CD4-positive, alpha-beta T cell treated with Interleukin-6 at 100 ng/mL for 8 hours (primary cell): Measurements from ENCODE around the gene SERAC1.

Experiments used
- DNase-seq: peaks from one replicate; pipeline ENCODE4 v3.0.0-alpha.2; 2020; ENCODE audit warnings: mixed read lengths, low spot score

SERAC1 gene

DNA sequence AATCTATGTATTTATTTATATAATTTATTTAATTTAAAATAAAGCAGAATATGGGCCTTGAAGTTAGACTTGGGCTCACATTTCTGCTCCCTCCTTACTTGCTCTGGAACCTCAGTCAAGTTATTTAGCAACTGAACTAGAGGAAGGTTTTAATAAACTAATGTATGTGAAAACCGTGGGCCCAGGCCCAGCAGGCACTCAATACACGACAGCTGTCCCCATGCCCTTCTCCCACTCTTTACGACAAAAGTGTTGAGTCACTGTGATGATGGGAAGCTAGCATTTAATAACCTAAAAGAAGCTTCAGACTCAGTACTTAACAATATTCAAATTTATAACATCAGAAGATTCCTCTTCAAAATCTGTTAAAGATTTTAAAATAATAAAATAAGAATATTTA, 46.7 kb downstream of the SERAC1 start:
- DNase-seq = no peak

DNA sequence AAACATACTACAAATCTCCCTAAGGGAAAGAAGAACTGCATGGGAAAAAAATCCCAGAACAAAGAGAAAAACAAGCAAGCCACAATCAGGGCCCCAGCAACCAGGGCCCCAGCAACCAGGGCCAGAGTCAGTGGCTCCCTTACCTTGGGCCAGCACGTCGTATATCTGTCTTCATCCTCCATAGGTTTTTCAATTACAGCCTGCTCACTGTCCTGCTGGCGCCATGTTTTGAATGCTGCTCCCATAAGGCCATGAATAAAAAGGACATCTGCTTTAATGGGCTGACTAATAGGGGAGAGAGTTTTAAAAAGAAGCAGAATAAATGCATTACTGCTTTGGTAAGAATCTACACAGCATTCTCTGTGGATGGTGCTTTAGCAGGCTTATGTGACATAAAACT, 49.2 kb downstream of the SERAC1 start:
- DNase-seq = no peak

DNA sequence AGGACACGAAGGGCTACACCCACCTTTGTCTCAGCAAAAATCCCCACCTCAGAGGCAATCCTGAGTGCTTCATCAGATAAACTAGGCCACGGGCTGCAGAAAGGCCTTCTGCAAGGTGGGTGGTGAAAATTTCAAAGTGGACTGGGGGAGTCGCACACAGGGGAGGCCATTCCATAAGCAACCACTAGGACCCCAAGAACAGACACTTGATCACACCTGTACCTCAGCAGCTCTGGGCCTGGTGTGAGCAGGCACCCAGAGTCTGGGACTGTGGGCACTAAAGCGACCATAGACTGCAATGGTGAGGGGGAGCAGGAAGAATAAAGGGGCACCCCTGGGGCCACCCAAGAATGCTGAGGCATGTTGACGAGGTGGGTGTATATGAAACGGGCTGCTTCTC, 52.6 kb downstream of the SERAC1 start:
- DNase-seq = no peak

DNA sequence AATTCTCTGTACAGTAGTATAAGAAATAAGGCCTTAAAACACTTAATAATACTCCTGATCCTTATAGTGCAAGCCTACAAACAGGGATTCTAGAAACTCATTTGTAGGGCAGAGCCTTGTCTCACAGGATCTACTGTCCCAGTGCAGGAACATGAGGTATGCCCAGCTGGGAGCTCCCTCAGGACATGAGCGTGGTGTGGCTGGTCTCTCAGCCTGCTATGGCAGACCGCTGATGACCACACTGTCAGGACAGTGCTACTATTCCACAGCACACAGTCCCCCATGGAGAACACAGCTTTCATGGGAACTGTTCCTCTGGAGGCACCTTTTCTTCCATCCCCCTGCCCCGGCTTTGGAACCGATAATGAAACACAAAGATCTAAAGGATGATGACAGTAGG, 53.0 kb downstream of the SERAC1 start:
- DNase-seq = no peak

DNA sequence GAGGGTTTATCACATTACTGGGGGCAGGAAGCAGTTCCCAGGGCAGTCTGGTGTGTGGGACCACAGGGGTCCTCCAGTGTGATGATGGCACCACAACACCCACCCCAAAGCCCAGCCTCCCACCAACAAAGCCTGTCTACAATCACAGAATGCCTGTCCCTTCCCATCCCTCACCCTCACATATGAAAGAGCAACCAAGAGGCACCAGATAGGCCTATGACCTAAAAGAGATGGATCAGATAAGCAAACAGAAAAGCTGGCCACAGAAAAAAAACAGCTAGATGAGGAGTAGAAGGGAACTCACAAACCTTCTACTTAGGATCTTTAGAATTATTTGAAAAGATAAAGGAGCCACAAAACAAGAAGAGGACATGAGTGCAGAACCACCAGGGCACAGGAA, 54.3 kb downstream of the SERAC1 start:
- no peak for DNase-seq

DNA sequence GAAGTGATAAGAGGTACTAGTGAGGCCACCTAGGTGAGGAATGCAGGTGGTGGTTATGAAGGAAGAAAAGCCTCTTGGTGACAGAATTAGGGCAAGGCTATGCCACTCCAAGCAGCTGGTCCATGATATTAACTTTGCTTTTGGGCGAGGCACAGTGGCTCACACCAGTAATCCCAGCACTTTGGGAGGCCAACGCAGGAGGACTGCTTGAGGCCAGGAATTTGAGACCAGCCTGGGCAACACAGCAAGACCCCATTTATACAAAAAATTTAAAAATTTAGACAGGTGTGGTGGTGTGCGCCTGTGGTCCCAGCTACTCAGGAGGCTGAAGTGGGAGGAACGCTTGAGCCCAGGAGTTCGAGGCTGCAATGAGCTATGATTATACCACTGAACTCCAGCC, 56.1 kb downstream of the SERAC1 start:
- DNase-seq = no peak

DNA sequence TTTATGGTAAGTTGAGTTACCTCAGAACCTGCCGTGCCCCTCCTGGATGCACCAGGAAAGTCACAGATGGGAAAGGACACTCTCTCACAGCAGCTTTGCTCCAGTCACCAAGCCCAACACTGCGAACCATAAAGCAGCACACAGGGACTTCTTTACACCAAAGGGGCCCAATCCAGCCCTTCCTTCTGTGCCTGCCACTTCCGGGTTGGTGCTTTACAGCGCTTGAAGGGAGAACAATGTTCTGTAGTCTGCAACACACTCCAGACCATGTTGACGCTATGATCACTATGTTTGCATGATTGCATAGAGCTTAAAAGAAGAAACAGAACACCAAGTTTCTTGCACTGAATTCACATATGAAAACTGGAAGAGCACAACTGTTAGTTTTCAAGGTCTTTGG, 57.1 kb downstream of the SERAC1 start:
- DNase-seq = no peak

DNA sequence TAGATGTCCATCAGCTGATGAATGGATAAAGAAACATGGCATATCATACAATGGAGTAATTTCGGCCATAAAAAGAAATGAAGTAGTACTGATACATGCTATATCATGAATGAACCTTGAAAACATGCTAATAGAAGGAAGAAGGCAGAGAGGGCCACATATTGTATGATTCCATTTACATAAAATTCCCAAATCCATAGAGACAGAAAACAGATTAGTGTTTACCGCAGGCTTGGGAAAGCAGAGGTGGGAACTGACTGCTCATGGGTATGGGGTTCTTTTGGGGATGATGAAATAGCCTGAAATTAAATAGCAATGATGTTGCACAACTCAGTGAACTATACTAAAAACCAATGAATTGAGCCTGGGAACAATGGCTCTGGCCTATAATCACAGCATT, 58.3 kb downstream of the SERAC1 start:
- DNase-seq = no peak

DNA sequence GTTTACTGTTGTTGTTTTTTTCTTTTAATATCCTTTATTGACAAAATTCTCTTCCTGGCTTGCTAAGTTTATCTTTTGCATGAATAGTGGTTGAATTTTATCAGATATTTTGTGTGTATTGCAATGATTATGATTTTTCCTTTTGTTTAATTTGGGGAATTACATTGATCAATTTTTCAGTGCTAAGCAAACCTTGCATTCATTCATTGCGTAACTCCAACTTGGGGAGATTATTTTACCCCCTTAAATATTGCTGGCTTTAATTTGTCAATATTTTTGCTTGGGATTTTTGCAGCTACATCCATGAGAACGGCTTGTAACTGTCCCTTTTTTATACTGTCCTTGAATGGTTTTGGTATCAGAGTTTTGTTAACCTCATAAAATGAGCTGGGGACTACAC, 63.4 kb downstream of the SERAC1 start:
- no peak for DNase-seq

DNA sequence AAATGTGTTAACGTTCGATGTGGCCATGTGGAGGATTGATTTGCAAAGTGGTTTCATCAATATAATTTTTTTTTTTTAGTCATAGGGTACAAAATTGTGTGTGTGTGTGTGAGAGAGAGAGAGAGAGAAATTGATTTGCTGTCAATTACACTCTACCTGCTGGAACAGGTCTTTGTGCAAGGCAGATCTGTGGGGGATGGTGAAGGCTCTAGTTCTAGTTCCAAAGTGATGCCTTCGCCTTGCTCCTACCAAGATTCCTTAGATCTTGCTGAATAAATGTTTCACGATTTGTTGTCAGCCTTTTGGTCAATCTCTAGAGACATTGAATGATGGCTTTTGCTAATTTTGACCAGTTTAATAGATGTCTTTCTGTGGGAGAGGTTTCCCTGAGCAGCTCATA, 64.8 kb downstream of the SERAC1 start:
- DNase-seq = no peak

DNA sequence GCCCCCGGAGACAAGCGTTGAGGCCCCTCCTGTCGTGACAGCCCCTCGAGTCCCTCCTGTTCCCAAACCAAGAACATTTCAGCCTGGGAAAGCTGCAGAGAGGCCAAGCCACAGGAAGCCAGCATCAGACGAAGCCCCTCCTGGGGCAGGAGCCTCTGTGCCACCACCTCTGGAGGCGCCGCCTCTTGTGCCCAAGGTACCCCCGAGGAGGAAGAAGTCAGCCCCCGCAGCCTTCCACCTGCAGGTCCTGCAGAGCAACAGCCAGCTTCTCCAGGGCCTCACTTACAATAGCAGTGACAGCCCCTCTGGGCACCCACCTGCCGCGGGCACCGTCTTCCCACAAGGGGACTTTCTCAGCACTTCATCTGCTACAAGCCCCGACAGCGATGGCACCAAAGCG, 72.4 kb downstream of the SERAC1 start:
- no peak for DNase-seq

DNA sequence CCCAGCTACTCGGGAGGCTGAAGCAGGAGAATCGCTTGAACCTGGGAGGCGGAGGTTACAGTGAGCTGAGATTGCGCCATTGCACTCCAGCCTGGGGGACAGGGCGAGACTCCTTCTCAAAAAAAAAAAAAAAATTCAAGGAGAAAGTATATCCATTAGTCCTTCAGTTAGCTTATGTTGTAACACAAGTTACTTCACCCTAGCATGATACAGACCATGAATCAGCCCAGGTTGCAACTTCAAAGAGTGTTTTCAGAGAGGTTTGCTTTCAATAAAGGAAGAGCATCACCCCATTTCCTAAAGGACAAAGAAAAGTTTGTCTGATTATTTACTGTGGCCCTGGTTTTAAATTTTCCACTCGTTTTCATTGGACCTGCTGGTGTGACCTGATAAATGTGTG, 73.0 kb downstream of the SERAC1 start:
- no peak for DNase-seq

DNA sequence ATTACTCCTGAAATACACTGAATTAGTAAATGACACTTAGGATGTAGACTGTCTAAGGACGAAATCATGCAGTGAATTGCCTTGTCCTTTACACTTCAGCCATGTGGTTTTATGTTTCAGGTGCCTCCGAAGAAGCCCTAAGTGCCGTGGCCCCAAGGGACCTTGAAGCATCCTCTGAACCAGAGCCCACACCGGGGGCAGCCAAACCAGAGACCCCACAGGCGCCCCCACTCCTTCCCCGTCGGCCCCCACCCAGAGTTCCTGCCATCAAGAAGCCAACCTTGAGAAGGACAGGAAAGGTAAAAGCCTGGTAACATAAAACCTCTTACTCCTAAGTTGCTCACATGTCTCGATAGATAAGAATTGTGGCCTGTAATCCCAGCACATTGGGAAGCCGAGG, 75.3 kb downstream of the SERAC1 start:
- DNase-seq = no peak

DNA sequence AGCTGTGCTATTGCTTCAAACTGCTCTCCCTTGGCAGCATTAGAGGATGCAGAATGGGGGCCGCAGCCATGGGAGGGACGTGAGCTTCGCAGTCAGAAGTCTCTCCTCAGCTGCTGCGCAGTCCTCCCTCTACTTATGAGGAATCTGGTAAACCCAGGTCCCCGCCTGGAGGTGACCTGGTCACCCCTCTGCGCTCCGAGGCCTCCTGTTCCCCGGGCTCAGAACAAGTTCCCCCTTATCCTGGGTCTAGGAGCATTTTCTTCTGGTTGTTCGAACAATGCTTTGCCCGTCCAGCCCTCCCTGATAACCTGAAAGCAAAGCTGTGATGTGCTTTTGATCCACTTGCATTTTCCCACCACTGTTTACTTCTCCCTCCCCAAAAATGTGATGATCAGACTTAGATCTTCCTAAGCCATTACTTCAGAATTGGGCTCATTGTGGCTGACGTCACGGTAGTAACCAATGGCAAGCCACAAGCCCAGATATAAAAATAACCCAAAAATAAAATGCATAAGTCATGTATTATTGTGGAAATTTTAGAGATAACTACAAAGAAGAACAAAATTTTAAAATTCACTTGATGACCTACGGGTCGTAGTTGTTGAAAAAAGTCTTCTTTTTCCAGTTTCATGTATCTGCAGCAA, 80.7 kb downstream of the SERAC1 start:
- no peak for DNase-seq

DNA sequence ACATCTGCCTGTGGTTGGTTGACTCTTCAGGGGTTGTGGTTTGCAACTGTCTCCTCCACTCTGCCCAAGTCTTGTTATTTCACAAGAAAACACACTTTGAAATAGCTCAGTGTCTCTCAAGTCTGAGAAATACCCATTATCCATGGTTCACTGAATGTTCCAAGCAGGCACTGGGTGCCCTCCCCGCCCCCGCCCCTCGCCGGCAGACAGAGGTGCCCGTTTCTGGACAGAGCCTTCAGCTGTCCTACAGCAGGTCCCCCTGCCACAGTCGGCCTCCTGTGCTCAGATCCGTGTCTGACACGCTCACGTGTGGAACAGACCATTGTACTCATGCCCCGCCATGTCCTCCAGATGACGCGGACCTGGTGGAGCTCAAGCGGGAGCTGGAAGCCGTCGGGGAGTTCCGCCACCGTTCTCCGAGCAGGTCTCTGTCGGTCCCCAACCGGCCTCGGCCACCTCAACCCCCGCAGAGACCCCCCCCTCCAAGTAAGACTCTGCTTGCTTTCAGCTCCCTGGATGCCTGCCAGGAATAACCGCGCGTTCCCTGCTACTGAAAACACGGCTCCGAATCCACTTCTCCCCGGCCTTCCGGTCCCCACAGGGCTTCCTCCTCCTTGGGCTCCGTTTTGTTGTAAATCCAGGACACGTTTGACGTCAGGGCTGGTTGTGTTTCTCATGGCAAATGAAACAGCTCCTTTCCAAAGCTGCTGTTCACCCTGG, 81.4 kb downstream of the SERAC1 start:
- DNase-seq = no peak

DNA sequence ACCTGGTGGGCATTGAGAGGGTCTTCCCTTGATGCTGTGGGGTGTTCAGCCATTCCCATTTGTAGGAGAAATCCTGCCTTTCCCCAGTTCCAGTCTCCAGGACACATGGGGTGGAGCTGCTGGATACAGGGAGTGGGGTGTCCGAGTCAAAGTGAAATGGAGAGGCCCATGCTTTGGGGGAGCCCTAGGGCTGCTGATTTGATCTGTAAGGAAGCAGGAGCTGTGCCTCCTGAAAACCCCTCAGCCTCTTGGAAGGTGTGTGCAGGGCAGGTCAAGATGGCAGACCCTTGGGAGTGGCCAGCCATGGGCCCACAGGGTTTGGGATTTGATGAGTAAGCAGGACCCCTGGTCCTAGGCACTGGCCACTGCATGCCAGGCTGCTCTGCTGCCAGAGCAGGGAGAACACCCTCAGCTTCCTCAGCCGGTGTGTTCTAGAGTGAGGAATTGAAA, 82.0 kb downstream of the SERAC1 start:
- DNase-seq = no peak

DNA sequence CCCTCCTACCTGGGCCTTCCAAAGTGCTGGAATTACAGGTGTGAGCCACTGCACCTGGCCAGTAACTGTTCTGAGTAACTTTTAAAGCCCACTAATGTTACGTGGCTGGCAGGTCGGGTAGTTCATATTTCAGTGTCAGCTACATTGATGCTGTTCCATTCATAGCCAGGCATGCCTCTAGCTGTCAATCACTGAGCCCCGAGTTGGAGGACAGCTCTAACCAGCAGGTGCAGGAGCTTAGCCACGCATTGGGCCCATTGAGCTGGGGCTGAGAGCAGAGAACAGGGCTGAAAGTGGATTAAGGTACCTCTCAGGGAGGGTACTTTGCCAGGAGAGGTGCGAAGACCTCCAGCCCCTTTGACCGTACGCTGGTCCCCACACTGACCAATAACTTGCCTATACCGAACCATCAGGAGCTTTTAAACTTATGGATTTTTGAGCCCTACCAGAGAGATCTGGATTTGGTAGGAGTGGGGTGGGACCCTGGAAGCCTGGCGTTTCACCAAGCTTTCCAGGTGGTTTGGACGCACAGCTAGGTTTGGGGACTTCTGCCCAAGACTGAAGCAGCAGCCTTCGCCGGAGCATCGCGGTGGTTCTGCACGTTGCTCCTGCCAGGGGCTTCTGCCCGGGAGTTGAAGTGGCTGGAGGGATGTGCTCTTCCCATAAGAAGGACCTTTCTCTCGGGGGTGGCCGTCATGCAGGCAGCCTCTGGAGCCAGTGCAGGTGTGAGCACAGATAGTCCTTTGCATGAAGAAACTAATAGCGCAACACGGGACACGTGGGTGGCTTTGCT, 82.6 kb downstream of the SERAC1 start:
- no peak for DNase-seq

DNA sequence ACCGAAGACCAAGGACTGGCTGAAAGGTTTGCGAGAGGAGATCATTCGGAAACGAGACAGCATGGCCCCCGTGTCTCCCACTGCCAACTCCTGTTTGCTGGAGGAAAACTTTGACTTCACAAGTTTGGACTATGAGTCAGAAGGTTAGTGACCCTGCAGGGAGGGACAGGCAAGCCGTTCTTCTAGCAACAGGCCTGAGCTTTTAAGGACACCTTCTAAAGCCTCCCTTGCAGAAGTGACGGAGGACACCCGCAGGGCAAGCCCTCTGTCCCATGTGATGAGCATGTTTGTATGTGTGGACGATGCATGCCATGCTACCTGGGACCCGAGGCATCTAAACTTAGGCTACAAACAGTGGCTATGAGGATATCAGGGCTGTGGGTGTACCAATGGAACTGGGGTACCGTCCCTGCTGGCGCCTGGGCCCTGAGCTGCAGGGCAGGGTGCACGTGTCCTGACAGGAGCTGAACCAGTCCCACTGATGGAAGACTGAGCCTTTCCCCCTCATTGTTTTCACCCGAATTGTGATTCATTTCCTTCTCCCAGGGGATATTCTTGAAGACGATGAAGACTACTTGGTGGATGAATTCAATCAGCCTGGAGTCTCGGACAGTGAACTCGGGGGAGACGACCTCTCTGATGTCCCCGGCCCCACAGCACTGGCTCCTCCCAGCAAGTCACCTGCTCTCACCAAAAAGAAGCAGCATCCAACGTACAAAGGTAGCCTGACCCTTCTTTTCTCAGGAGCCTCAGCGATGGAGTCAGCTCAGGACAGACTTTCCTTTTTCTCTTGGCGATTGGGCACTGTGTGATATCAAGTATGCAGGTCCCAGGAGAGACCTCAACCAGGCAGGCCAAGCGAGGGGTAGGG, 84.4 kb downstream of the SERAC1 start:
- no peak for DNase-seq

DNA sequence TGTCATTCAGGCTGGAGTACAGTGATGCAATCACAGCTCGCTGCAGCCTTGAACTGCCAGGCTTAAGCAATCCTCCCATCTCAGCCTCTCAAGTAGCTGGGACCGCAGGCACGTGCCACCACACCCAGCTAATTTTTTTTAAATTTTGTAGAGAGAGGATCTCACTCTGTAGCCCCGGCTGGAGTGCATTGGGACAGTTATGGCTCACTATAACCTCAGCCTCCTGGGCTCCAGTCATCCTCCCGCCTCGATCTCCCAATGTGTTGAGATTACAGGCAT, 86.5 kb downstream of the SERAC1 start:
- DNase-seq = no peak

DNA sequence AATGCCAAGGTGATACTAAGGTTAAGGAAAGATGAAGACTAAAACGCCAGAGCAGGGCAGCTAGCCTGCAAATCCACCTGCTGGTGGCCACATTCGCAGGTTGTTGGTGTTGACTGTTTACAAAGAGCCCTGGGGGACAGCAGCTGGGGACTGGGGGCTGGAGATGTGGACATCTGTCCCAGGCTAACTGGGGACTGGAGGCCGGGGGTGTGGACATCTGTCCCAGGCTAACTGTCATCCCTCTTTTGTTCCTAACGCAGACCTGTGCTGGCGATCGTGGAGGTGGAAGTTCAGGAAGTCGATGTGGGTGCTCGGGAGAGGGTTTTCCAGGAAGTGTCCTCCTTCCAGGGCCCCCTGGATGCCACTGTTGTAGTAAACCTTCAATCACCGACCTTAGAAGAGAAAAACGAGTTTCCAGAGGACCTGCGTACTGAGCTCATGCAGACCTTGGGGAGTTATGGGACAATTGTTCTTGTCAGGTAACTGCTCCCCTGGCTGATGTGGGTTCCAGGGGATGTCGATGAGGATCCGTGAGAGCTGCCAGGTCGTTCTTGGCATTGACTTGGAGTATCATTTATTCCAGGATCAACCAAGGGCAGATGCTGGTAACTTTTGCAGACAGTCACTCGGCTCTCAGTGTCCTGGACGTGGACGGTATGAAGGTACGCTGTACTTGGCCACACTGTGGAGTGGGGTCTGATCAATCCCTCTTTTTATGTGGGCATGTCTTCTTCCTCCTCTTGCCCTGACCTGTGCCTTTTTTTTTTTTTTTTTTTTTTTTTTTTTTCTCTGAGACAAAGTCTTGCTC, 87.0 kb downstream of the SERAC1 start:
- DNase-seq = no peak

DNA sequence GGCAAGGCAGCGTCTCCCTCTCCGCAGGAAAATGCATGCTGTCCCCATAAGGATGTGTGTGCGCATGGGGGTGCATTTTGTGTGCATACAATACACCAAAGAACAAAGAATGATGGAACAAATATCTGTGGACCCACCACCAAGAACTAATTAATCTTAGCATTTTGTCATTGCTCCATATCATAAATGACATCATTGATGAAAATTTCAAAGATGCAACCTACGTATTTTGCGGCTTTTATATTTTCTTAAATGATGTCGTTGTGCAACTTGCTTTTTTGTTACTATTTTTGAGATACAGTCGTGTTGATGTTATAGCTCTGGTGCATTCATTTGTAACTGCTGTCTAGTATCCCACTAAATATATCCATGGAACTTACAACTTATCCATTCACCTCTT, 89.7 kb downstream of the SERAC1 start:
- no peak for DNase-seq

DNA sequence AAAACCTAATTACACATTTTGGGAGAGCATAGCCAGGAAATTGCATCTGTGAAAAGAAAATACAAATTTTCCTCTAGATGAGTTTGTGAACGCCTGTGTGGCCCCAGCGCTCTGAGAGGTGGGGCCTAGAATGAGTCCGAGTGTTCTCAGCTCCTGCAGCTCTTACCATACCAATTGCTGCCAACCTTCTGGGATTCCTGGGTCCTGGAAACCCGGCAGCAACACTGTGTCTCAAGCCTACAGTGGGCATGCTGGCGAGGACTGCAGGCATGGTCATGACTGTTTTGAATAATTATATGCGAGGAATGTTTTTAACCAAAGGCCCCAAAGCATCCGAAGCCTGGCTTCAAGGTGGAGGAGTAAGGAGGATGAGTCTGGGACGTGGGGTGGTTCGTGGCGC, 90.4 kb downstream of the SERAC1 start:
- DNase-seq = no peak
